GM21723 (cell line): ENCODE measurements around the gene GGA2.
A peak's percentile ranks its signal among the peaks of the same experiment; 100 is the strongest.

ENCODE experiments used
- ATAC-seq: cut with Tn5 transposase; IDR thresholded peaks from one replicate; pipeline ENCODE4 v1.9.1; 2021; ENCODE audit warnings: mild to moderate bottlenecking, moderate library complexity; ENCODE audit not compliant: unreplicated experiment

Gene GGA2

GRCh38 chr16:23505671-23506605, 4.4 kb downstream of the GGA2 start:
- ATAC-seq, result no peak

GRCh38 chr16:23505180-23505665, 5.1 kb downstream of the GGA2 start:
- peak; percentile 8 for ATAC-seq

- ATAC-seq, result peak; percentile 55
These were observed 5.7 kb downstream of the GGA2 start for GRCh38 chr16:23504453-23505179.

GRCh38 chr16:23504076-23504452, 6.2 kb downstream of the GGA2 start:
- ATAC-seq, result no peak

GRCh38 chr16:23502466-23502865, 7.8 kb downstream of the GGA2 start:
- no peak for ATAC-seq

- ATAC-seq, result no peak
These were observed 9.0 kb downstream of the GGA2 start for GRCh38 chr16:23501291-23501690.

- ATAC-seq, result no peak
These were observed 9.4 kb downstream of the GGA2 start for GRCh38 chr16:23500862-23501225.

GRCh38 chr16:23500212-23500861, 10.0 kb downstream of the GGA2 start:
- ATAC-seq, result no peak

GRCh38 chr16:23499801-23500200, 10.5 kb downstream of the GGA2 start:
- ATAC-seq, result no peak

GRCh38 chr16:23498863-23499262, 11.4 kb downstream of the GGA2 start:
- no peak for ATAC-seq

- no peak for ATAC-seq
These were observed 12.8 kb downstream of the GGA2 start for GRCh38 chr16:23497543-23497868.

GRCh38 chr16:23496821-23497542, 13.3 kb downstream of the GGA2 start:
- no peak for ATAC-seq

GRCh38 chr16:23495671-23496070, 14.6 kb downstream of the GGA2 start:
- ATAC-seq, result no peak

- no peak for ATAC-seq
These were observed 16.1 kb downstream of the GGA2 start for GRCh38 chr16:23494188-23494587.

- no peak for ATAC-seq
These were observed 18.6 kb downstream of the GGA2 start for GRCh38 chr16:23491490-23492391.

GRCh38 chr16:23486480-23486879, 23.8 kb downstream of the GGA2 start:
- no peak for ATAC-seq

GRCh38 chr16:23485841-23486240, 24.5 kb downstream of the GGA2 start:
- no peak for ATAC-seq

- ATAC-seq, result no peak
These were observed 25.1 kb downstream of the GGA2 start for GRCh38 chr16:23485257-23485614.

- no peak for ATAC-seq
These were observed 25.6 kb downstream of the GGA2 start for GRCh38 chr16:23484510-23485256.
